Limb (tissue), 2 donors: ENCODE results near the gene COL18A1.
"Not testable (repeated sequence)": the region's sequence is repeated elsewhere in the genome, so short reads cannot be mapped to it uniquely, and the experiment has no call there.

Source experiments
- DNase-seq, 2 donors: peaks; one replicate each; pipeline ENCODE4 v3.0.0-alpha.2; 2016; ENCODE audit errors: extremely low spot score in 2 of 2

Gene COL18A1

DNA sequence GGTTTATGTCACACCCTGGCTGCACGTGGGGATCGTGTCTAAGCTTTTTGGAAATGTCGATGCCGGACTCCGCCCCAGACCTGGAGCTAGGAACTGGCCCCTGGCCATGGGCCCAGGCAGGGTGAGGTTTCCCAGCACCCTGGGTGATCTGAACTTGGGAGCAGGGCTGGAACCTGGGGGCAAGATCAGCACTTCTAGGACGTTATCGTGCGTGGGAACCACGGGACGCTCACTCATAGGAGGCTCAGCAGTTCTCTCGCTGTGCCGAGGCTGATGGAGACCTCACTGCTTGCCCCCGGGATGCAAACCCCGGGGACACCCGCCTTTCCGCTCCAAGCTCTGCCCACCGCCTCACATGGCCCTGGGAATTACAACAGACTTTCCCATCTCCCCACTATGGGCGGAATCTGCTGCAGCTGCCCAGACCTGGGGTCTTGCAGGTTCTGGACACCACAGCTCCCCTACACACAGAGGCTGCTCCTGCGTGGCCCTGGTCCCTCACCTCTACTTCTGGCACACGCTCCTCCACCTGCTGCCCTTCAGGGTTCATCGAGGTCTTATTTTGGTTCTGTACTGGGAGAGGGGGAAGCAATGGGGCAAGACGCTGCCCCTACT, 35.9 kb downstream of the COL18A1 start:
- DNase-seq, result no peak

DNA sequence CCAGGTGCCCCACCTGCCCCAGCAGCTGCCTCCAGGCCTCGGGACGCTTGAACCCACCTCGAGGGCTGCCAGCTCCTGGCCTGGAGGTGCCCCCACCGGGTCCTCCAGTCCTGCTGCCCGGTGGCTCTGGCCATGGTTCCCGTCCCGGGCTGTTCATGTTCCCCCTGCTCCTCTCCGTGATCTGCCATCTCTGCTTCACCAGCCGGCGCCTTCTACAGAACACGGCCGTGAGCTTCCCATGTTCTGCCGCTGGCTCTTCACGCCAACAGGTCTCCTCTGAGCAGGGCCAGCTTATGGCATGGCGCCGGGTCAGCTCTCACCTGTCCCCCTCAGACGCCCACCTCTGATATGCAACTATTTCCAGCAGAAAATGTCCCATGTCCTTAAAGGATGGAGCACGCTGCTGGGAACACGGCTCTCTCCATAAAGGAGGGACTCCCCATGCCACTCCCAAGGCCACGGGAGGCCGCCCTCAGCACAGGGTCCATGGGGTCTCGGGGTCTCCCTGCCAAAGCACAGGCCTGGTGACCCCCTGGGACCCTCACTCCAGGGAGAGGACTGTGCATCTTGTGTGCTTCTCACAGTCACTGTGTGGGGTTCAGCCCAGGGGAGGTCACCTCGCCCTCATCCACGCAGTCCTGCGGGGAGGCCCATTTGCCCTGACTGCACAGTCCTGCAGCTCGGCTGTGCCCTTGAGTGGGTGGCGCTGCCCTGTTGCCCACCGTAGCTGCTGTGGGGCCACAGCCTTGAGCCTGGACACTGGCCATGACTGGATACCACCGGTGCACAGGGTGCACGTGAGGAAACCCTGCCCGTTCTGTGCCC, 36.7 kb downstream of the COL18A1 start:
- no peak for DNase-seq

DNA sequence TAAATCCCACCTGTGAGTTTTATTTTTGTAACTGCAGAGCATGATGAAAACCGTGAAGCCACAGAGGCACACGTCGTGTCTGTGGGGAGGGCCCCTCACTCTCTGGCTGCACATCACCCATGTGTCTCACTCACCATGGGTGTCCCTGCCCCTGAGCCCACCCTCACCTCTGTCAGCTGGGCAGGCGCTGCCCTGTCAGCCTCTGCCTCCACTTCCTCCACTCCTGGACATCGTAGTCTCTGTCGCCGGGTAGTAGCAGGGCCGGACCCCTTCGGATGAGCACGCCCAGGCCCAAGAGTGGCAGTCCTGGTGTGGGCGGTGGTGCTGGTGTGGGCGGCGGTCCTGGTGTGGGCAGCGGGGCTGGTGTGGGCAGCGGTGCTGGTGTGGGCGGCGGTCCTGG, 37.3 kb downstream of the COL18A1 start:
- no peak for DNase-seq

DNA sequence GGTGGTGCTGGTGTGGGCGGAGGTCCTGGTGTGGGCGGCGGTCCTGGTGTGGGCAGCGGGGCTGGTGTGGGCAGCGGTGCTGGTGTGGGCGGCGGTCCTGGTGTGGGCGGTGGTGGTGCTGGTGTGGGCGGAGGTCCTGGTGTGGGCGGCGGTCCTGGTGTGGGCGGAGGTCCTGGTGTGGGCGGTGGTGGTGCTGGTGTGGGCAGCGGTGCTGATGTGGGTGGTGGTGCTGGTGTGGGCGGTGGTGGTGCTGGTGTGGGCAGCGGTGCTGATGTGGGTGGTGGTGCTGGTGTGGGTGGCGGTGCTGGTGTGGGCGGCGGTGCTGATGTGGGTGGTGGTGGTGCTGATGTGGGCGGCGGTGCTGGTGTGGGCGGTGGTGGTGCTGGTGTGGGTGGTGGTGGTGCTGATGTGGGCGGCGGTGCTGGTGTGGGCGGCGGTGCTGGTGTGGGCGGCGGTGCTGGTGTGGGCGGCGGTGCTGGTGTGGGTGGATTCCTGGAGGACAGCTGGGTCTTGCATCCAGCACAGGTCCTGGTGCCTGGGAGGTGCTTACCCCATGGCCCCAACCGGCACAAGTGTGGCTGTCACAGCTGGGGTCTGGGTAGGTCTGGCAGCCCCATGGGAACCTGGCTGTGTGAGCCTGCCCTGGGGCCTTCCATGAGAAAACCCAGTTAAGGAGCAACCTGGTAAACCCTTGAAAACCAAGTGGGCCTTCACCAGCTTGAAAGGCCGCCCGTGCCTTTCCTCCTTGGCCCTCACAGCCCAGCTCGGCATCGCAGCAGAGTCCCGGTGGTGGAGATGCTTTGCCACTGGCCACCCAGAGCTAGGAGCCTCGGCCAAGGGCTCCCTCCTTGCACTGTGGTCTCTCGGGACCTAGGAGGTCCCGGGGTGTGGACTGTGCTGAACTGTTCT, 38.0 kb downstream of the COL18A1 start:
- DNase-seq, result not testable (repeated sequence)

DNA sequence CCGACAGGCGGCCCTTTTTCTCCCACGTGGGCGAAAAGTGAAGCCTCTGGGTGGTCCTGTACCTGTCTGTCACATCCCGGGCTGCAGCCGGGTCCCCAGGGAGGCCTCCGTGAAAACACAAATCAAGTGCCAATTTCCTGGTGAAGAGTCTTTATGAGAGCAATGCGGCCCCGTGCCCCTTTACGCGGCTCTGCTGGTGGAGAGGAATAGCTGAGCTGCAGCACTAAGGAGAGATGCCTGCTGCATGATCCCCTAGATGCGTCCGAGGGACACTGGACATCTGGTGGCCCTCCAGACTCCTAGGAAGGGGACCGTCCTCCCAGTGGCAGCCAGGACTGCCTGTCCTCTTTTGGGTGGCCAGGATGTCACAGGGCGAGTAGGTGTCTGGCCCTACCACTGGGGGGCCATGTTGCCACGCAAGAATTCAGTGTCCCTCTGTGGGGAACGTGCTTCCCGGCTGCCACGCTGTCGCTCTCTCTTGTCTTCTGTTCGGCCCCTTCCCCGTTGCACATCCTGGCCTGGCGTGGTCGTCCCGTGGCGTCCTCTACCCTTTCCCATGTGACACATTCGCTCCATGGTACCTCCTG, 38.7 kb downstream of the COL18A1 start:
- no peak for DNase-seq

DNA sequence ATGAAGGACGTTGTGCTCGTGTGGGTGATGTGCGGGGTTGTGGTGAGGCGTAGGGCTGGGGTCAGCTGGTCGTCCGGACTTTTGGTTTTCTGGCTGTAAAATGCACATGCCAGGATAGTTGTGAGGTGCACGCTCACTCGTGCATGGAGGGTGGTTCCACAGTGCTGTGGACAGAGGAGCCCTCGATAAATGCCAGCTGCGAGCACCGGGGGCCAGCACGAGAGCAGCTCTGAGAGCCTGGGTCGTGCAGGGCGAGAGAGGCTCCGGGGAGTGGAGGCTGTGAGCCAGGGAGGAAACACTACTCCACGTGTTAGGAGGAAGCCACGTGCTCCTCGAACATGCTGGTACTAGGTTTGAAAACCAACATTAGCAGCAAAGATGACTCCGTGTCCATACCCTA, 39.4 kb downstream of the COL18A1 start:
- DNase-seq, result no peak

DNA sequence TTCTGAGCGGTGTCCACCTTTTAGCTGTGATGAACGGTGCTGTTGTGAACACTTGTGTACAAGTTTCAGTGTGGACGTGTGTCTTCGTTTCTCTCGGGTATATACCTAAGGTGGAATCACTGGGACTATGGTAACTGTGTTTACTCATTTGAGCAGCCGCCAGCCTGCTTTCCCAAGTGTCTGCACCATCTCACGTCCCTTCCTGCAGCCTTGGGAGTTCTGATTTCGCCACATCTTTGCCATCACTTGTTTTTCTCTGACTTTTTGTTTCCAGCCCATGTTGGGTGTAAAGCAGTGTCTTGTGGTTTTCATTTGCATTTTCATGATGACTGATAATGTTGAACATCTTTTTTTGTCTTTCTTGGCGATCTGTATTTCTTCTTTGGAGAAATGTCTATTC, 40.4 kb downstream of the COL18A1 start:
- DNase-seq, result no peak

DNA sequence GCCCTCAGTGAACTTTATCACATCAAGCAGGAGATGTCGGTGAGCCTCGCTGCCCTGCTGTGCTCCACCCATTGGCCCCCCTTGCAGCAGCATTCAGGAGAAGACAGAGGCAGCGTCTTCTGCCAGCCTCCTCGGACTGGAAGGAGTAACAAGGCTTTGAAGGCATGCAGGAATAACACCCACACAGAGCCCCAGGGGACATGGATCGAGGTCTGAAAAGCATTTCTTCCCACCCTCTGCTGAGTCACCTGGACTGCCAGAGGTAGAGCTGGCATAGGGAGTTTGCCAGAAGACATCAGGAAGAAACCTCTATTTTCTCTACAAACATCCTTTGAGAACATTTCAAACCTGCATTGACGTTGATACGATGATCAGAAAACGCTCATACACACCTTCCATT, 42.9 kb downstream of the COL18A1 start:
- DNase-seq, result no peak

DNA sequence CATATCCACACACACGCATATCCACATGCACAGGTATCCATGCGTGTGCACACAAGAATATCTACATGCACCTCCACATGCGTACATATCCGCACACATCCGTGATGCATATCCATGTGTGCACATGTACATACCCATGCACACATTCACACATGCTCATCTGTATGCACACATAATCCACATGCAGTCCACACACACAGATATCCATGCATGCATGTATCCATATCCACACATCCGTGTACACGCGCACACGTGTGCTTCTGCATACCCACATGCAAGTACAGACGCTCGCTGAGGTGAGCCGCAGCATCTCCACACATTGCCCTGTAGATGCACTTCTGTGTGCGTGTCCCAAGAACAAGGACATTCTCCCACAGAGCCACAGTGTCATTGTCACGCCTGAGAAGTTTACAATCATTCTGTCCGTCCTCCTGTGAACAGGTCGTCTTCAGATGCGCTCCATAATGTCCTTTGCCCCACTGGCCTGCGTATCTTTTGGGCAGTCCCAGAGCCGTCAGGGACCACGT, 43.4 kb downstream of the COL18A1 start:
- no peak for DNase-seq

DNA sequence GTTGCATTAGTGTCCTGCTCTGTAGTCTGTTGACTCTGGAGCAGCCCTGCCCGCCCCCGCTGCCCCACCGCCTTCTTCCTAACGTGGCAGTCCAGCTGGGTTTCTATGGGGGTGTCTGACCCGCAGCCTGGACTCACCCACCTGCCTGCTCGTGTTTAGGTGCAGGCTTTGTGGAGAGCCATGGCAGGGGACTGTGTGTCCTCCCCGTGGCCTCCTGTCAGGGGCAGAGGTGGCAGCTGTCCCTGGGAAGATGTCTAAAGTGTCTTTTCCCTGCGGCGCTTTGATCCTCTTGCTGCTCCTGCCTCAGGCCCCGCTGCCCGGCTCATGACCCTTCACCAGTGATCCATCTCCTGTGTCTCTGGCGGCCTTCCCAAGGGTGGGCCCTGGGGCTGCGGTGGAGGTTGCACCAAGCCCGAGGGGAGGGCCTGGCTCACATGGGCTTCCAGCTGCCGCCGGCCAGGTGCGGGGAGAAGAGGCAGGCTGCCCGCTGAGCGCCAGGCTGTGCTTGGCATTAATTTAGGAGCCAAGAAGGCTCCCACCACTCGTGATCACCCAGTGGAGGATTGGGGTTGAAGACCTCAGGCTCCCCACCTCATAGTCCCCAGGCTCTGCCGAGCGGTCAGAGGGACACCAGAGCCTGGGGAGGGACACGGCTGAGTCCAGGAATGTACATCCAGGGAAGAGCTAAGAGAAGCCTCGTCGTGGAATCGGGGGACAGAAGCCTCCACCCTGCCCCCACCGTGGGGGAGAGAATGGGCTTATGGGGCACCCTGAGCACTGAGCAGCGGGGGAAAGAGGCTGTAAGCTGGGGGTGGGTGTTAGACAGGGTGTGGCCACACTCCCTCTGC, 44.1 kb downstream of the COL18A1 start:
- no peak for DNase-seq

DNA sequence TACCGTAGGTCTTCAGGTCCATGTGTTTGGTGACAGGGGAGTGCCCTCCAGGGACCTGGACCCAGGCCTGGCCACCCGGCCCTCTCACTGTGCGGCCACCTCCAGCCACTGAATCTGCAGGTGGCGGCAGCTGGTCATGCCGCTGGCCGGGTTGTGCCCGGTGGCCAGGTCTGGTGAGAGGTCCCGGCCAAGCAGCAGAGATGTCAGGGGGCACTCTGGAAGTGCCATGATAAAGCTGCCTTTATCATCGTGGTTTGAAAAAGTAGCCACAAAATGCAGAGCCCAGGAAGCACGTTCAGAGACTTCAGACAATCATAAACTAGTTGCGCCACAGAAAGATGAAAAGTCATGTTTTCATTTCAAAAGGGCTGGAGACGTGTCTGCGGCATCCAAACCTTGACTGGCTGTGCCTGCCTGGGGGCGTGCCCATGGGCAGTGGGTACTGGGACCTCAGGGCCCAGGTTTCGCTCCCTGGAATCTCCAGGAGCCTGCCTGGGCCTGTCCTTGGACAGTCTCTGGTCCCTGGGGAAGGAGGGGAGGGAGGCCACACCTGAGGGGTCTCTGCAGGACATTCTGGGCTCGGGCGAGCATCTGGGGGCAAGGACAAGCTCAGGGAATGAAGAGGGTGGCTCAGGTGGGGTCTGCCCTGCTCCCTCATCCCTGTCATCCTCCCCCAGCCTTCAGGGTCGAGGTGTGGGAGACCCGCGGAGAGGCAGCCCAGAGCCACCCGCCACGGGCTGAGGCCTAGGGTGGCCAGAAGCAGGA, 44.9 kb downstream of the COL18A1 start:
- no peak for DNase-seq

DNA sequence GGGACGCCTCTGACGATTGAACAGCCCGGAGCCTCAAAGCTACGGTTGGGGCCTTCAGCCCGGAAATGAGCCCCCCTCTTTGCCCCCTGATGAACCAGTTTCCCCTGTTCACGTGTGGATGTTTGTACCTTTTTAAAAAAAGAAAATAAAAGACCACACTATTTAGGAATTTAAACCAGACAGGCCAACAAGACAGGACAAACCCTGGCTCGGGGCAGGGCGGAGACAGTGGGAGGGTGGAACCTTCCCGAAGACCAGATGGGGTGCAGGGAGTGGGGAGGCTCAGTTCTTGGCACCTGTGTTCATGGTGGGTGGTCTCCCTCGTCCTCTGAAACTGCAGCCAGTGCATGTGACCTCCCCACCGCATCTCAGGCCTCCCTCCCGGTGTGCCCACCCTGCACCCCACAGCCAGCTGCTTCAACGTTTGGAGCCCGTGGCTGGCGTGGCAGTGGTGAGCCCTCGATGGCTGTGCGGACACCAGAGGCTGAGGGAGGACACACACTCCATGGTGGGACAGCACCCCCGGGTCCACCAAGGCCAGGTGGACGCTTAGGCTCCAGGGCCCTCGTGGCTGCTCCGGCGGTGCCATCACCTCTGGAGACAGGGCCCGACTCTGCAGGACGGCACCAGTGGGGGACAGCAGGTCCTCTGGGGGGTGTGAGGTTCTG, 45.6 kb downstream of the COL18A1 start:
- no peak for DNase-seq

DNA sequence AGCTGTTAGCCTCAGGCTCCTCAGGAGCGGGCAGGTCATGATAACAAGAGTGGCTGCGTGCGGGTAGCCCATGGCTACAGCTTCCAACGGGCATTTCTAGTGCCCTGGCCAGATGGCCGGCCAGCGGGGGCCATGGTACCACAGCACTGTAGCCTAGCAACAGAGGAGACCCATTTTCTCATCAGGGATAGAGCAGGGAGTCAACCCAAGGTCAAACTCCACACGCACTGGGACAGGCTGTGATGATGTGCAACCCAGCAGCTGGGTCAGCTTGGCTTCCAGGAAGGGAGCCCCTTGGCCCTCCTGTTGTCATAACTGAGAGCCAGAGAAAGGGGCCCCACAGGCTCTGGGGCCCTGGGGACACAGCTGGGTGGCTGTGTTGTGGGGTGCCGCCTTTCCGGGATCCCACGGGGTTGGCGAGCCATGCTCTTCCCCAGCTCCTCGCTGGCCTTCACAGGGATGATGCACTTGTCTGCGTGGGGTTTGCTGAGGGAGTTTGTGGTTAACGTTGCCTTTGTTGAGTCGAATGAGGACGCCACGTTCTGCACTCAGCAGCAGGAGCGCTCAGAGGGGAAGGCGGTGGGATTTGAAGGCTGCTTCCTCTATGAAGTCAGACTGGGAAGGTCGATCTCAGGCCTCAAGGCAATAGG, 46.3 kb downstream of the COL18A1 start:
- DNase-seq, result no peak

DNA sequence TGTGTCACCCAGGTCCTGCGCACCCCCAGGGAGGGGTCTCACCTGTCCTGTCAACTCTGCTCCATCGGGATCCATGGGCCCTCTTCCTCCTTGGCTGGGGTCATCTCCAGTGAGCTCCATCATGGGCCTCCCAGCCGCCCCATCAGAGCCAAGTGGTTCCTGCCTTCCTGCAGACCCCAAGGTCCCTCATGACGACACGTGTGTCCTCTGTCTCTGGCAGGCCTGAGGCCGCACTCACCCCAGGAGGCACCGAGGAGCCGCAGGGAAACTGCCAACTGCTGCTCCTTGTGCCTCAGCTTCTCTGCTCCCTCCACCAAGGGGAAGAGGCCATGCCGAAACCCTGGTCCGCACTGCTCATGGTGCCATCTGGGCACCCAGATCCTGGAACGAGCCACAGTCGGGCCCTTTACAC, 46.8 kb downstream of the COL18A1 start:
- DNase-seq, result no peak

DNA sequence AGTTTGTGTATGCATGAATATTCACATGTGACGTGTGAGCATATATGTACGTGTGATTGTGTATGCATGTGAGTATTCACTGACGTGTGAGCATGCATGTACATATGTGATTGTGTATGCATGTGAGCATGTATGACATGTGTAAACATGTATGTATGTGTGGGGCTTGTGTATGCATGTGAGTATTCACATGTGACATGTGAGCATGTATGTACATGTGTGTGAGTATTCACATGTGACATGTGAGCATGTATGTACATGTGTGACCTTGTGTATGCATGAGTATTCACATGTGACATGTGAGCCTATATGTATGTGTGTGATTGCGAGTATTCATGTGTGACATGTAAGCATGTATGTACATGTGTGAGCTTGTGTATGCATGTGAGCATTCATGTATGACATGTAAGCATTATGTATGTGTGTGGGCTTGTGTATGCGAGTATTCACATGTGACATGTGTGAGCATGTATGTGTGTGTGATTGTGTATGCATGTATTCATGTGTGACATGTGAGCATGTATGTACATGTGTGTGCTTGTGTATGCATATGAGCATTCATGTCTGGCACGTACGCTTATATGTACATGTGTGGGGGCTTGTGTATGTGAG, 47.8 kb downstream of the COL18A1 start:
- DNase-seq, result no peak

DNA sequence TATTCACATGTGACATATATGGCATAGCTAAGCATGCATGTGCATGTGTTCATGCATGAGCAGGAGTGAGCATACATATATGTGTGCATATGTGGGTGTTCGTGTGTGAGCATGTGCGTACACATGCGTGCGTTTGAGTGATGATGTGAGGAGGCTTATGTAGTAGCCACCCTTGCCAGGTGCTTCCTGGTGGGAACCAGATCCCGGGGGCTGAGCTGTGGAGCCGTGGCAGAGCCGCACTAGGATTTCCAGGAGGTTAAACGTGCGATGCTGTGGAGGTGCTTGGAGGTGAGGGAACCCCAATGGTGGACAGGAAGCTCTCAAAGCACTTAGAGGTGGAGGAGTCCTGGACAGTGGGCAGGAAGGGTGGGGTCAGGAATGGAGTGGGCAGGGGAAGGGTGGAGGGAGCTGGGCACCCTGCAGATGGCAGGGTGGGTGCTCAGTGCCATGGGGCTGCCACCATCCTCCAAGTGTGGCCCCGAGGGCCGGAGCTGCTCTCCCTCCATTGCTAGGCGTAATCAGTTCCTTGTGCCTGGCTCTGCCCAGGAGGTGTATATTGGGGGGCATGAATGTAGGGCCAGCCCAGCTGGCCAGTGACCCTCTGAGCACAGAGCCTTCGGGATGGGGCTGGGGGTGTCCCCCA, 48.5 kb downstream of the COL18A1 start:
- DNase-seq, result no peak

DNA sequence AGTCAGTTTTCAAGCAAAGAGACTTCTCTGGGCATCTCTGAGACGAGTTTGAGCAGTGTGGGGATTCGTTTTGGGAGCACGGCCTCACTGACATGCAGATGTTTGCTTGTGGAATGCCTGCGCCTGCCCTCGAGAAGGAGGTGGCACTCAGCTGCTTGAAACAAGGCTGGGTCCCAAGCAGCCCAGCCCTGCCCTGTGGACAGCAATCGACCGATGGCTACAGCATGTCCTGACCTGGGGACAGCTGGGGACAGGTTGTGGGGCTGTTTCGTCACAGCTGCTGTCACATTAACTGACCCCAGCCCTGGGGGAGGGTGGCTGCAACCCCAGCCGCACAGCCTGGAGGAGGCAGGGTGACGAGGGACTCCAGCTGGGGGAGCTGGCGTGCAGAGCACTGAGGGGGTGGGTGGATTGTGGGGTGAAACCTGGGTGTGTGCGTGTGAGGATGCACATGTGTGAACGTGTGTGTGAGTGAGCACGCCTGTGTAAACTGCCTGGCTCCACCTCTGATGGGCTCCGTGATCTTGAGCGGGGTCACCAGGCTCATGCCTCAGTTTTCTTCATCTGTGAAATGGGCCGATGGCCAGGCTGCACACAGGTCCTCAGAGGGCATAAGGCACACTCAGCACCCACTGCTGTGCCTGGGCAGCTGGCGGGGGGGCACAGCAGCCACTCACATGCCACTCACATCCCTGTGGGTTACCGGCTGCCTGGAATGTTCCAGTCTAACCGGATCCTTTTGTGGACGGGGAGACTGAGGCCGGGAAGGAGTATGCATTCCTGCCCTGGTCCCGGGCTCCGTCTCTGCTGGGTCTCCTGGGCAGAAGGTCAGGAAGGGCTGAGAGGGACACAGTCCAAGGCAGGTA, 49.3 kb downstream of the COL18A1 start:
- DNase-seq, result no peak
